ENCODE results near the gene SOBP. TPM values are rescaled to one million over a fixed set of nuclear protein-coding genes. Genes with fewer than 3 reads are reported as not detected.

Gene SOBP
- total and polyA plus RNA-seq, 2 donors (not counting 3 experiments of a cell fraction or from before 2014, with no cell fraction given), result 0.35 to 6.6 TPM

DNA sequence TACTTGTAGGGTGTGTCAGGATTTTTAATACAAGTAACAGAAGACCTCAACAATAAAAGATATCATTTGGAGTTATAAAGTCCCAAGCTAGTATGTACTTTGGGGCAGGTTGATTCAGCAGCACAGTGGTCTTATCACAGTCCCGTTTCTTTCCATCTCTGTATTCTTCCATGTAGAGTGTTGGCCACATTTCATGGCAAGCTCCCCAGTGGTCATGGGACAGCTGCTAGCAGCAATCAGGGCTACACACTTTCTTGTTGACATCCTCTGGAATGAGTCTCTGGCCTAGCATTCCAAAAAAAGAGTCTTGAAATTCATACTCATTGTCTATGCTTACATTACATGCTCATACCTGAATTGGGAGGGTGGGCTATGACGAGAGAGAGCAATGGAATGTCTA, 53.2 kb downstream of the SOBP start:
- no peaks in the 10 kb centered on the region for H4K20me1 ChIP-seq (replicated peaks; ENCODE audit: control insufficient read depth, extremely low read depth, insufficient read depth, low read length)
- ChIA-PET POLR2A (no interaction called here), CTCF (no interaction called here)
- H3K27ac ChIP-seq (ENCODE audit: insufficient read depth, low read depth, low read length), result no peak overlapping the region
- H3K9me1 ChIP-seq (replicated peaks; ENCODE audit: control insufficient read depth, extremely low read depth, insufficient read depth, low read length), result no peaks in the 10 kb centered on the region
- no peak overlapping the region for H3K4me2 ChIP-seq (ENCODE audit: insufficient read depth, low read length)
- H3K36me3 ChIP-seq (ENCODE audit: control insufficient read depth in 2 of 2, extremely low read depth in 1 of 2, insufficient read depth in 2 of 2, low read length in 2 of 2), result no peaks in the 10 kb centered on the region
- TF ChIP-seq POLR2AphosphoS5 (IDR thresholded peaks at IDR 0.05; ENCODE audit: insufficient read depth, low read depth, low read length), result no peak
- TF ChIP-seq MYC (IDR thresholded peaks at IDR 0.05; ENCODE audit: low read depth, low read length), result no peak
- no peak for TF ChIP-seq FOS (IDR thresholded peaks at IDR 0.05; ENCODE audit: borderline replicate concordance, insufficient read depth, low read length)
- no peak overlapping the region for H3K4me3 ChIP-seq (replicated peaks in 1 of 3; ENCODE audit: insufficient read depth in 1 of 3, low read depth in 1 of 3, low read length in 3 of 3)
- H3K27me3 ChIP-seq (ENCODE audit: control insufficient read depth in 2 of 2, insufficient read depth in 2 of 2, low read length in 2 of 2), result no peaks in the 10 kb centered on the region
- intact Hi-C loops (cut with micrococcal nuclease) (no loop called here), dilution Hi-C loops (cut with MboI; ENCODE audit: extremely low pct_ligation_motif_present, low sequenced_read_pairs) (no loop called here)
- FAIRE-seq, result no peak
- no peak overlapping the region for H2AFZ ChIP-seq (ENCODE audit: low read depth, low read length)
- H3K79me2 ChIP-seq (ENCODE audit: control insufficient read depth, insufficient read depth, low read length), result no peaks in the 10 kb centered on the region
- H3K9me3 ChIP-seq (replicated peaks; ENCODE audit: control insufficient read depth, insufficient read depth, low read length), result no peaks in the 10 kb centered on the region
- no peaks in the 10 kb centered on the region for H3K4me1 ChIP-seq (ENCODE audit: control insufficient read depth, extremely low read depth, insufficient read depth, low read length)
- BruUV-seq (replicated peaks), result no TSS peak
- H3K9ac ChIP-seq (replicated peaks; ENCODE audit: extremely low read depth, insufficient read depth, low read length), result no peak overlapping the region
- DNase-seq (ENCODE audit: low read depth, low spot score), result no peak

DNA sequence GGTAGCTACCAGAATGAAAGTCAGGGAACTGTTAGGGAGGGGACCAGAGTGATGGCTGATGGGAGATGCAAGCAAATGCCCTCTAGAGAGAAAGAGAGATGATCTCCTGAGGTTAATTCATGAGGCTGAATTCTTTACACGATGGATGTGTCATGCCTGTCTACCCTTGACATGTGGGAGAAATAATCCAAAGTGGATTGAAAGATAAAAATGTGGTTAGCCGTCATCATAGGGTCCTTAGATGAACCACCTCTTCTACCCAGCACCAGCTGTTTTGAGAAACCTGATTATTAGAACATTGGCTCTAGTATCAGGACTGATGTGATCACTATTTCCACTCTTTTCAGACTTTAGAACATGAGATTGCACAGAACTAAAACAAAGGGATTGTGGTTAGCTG, 53.6 kb downstream of the SOBP start:
- H3K9me3 ChIP-seq (replicated peaks; ENCODE audit: control insufficient read depth, insufficient read depth, low read length), result no peaks in the 10 kb centered on the region
- ChIA-PET CTCF (no interaction called here), POLR2A (no interaction called here)
- H3K4me2 ChIP-seq (ENCODE audit: insufficient read depth, low read length), result no peak overlapping the region
- FAIRE-seq (no peak), DNase-seq (ENCODE audit: low read depth, low spot score) (no peak)
- no peak overlapping the region for H3K27ac ChIP-seq (ENCODE audit: insufficient read depth, low read depth, low read length)
- H3K36me3 ChIP-seq (ENCODE audit: control insufficient read depth in 2 of 2, extremely low read depth in 1 of 2, insufficient read depth in 2 of 2, low read length in 2 of 2), result no peaks in the 10 kb centered on the region
- intact Hi-C loops (cut with micrococcal nuclease) (no loop called here), dilution Hi-C loops (cut with MboI; ENCODE audit: extremely low pct_ligation_motif_present, low sequenced_read_pairs) (no loop called here)
- H3K4me3 ChIP-seq (replicated peaks in 1 of 3; ENCODE audit: insufficient read depth in 1 of 3, low read depth in 1 of 3, low read length in 3 of 3), result no peak overlapping the region
- H3K79me2 ChIP-seq (ENCODE audit: control insufficient read depth, insufficient read depth, low read length), result no peaks in the 10 kb centered on the region
- no TSS peak for BruUV-seq (replicated peaks)
- H3K9ac ChIP-seq (replicated peaks; ENCODE audit: extremely low read depth, insufficient read depth, low read length), result no peak overlapping the region
- H4K20me1 ChIP-seq (replicated peaks; ENCODE audit: control insufficient read depth, extremely low read depth, insufficient read depth, low read length), result no peaks in the 10 kb centered on the region
- no peaks in the 10 kb centered on the region for H3K4me1 ChIP-seq (ENCODE audit: control insufficient read depth, extremely low read depth, insufficient read depth, low read length)
- TF ChIP-seq GATA2 (IDR thresholded peaks at IDR 0.05; ENCODE audit: insufficient read depth, insufficient read length, low read depth, low read length) (no peak), EZH2 (IDR thresholded peaks at IDR 0.05; ENCODE audit: borderline replicate concordance, low read depth, low read length, severe bottlenecking) (no peak), MYC (IDR thresholded peaks at IDR 0.05; ENCODE audit: low read depth, low read length) (no peak), FOS (IDR thresholded peaks at IDR 0.05; ENCODE audit: borderline replicate concordance, insufficient read depth, low read length) (no peak), POLR2A (IDR thresholded peaks at IDR 0.05; ENCODE audit: low read depth, low read length) (no peak), POLR2AphosphoS5 (IDR thresholded peaks at IDR 0.05; ENCODE audit: insufficient read depth, low read depth, low read length) (no peak), JUN (IDR thresholded peaks at IDR 0.05; ENCODE audit: borderline replicate concordance, insufficient read depth, insufficient read length, low read depth) (no peak)
- TF ChIP-seq, protein P1, sequence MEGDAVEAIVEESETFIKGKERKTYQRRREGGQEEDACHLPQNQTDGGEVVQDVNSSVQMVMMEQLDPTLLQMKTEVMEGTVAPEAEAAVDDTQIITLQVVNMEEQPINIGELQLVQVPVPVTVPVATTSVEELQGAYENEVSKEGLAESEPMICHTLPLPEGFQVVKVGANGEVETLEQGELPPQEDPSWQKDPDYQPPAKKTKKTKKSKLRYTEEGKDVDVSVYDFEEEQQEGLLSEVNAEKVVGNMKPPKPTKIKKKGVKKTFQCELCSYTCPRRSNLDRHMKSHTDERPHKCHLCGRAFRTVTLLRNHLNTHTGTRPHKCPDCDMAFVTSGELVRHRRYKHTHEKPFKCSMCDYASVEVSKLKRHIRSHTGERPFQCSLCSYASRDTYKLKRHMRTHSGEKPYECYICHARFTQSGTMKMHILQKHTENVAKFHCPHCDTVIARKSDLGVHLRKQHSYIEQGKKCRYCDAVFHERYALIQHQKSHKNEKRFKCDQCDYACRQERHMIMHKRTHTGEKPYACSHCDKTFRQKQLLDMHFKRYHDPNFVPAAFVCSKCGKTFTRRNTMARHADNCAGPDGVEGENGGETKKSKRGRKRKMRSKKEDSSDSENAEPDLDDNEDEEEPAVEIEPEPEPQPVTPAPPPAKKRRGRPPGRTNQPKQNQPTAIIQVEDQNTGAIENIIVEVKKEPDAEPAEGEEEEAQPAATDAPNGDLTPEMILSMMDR (IDR thresholded peaks at IDR 0.05; ENCODE audit: extremely low read depth in 1 of 2, insufficient read depth in 1 of 2, low read depth in 1 of 2, low read length in 2 of 2), result no peak
- TF ChIP-seq, protein P2, sequence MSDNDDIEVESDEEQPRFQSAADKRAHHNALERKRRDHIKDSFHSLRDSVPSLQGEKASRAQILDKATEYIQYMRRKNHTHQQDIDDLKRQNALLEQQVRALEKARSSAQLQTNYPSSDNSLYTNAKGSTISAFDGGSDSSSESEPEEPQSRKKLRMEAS (IDR thresholded peaks at IDR 0.05; ENCODE audit: insufficient read depth, insufficient read length), result no peak
- H3K9me1 ChIP-seq (replicated peaks; ENCODE audit: control insufficient read depth, extremely low read depth, insufficient read depth, low read length), result no peaks in the 10 kb centered on the region
- H3K27me3 ChIP-seq (ENCODE audit: control insufficient read depth in 2 of 2, insufficient read depth in 2 of 2, low read length in 2 of 2), result no peaks in the 10 kb centered on the region
- no peak overlapping the region for H2AFZ ChIP-seq (ENCODE audit: low read depth, low read length)
